Panc1 (cell line): ENCODE data around the gene CAPN2. TPM values are rescaled to one million over a fixed set of nuclear protein-coding genes. Genes with fewer than 3 reads are reported as not detected.
A peak's percentile ranks its signal among the peaks of the same experiment; 100 is the strongest.

ENCODE experiments used
- ATAC-seq: fragments of 200-7000 bp; cut with Tn5 transposase; 2 replicates; pipeline ENCODE4 v1.9.1; 2020; ENCODE audit warnings: mild to moderate bottlenecking, moderate library complexity
- BruUV-seq: library from RNA; stranded (reverse); fragments of 400-500 nt; replicated peaks from 2 replicates; lab custom pipeline; 2021; lab: Mats Ljungman, UMichigan
- CTCF ChIA-PET: fragments of 300-600 bp; sonication (Branson Sonifier 250); formaldehyde crosslinking; loops from one replicate; lab custom pipeline; 2022; ENCODE audit warnings: antibody characterized with exemption; lab: Charles Lee
- POLR2A ChIA-PET: fragments of 300-600 bp; sonication (Branson Sonifier 250); formaldehyde crosslinking; loops from one replicate; lab custom pipeline; 2022; ENCODE audit warnings: antibody characterized with exemption; lab: Charles Lee
- DNase-seq: peaks from one replicate; pipeline ENCODE4 v3.0.0-alpha.2; 2010; ENCODE audit warnings: low read depth, low spot score
- H3K27ac ChIP-seq: 2 replicates; pipeline ENCODE4 v1.5.1; 2011; ENCODE audit warnings: mild to moderate bottlenecking, low read length, inconsistent platforms
- H3K27me3 ChIP-seq: fragments of 200-500 bp; sonication (Bioruptor generic); 2 replicates; pipeline ENCODE4 v1.6.0; 2014; ENCODE audit warnings: low read length, inconsistent platforms; ENCODE audit not compliant: control insufficient read depth, insufficient read depth
- H3K36me3 ChIP-seq: fragments of 200-500 bp; sonication (Bioruptor generic); 2 replicates; pipeline ENCODE4 v1.5.1; 2014; ENCODE audit warnings: inconsistent platforms, mild to moderate bottlenecking, low read length, moderate library complexity; ENCODE audit not compliant: control insufficient read depth, insufficient read depth
- H3K4me1 ChIP-seq: 2 replicates; pipeline ENCODE4 v1.5.1; 2011; ENCODE audit warnings: inconsistent platforms, mild to moderate bottlenecking, low read length, moderate library complexity; ENCODE audit not compliant: control insufficient read depth, insufficient read depth
- H3K4me3 ChIP-seq, 2 experiments: 2 replicates each; pipeline ENCODE4 v1.5.1; 2011 to 2012; ENCODE audit warnings: low read depth in 2 of 2, low read length in 2 of 2, mild to moderate bottlenecking in 2 of 2, inconsistent platforms in 1 of 2, moderate library complexity in 1 of 2
- H3K9me3 ChIP-seq: fragments of 200-500 bp; sonication (Bioruptor generic); 2 replicates; pipeline ENCODE4 v1.5.1; 2014; ENCODE audit warnings: low read depth, mild to moderate bottlenecking, inconsistent platforms, low read length, moderate library complexity; ENCODE audit not compliant: control insufficient read depth, insufficient read depth
- CTCF ChIP-seq: fragments of 450-650 bp; IDR thresholded peaks from 2 replicates; pipeline ENCODE4 v1.5.1; 2017; ENCODE audit warnings: mild to moderate bottlenecking
- REST ChIP-seq, 2 experiments: IDR thresholded peaks; 2 replicates each; pipeline ENCODE4 v1.6.1; 2011 to 2012; ENCODE audit warnings: low read depth in 2 of 2, control low read depth in 1 of 2, low read length in 1 of 2, mild to moderate bottlenecking in 1 of 2, moderate library complexity in 1 of 2; ENCODE audit not compliant: insufficient read depth in 1 of 2
- SIN3A ChIP-seq: IDR thresholded peaks from 2 replicates; pipeline ENCODE4 v1.6.1; 2012; ENCODE audit warnings: low read depth, mild to moderate bottlenecking, low read length, moderate library complexity, borderline replicate concordance; ENCODE audit not compliant: insufficient read depth
- TCF7L2 ChIP-seq: IDR thresholded peaks from 2 replicates; pipeline ENCODE4 v1.6.1; 2011; ENCODE audit warnings: mild to moderate bottlenecking, low read depth, low read length, inconsistent platforms
- in situ Hi-C: cut with HindIII; loops from 2 replicates; pipeline ENCODE4 v1.10.0; 2016; ENCODE audit warnings: low sequenced_read_pairs, low pct_unique_long_range_greater_than_20kb
- intact Hi-C: fragments of 100-400 bp; cut with micrococcal nuclease; formaldehyde crosslinking; loops from one replicate; pipeline ENCODE4 v1.10.0; 2022; ENCODE audit not compliant: unreplicated experiment
- total RNA-seq: library from RNA; stranded (reverse); gene quantifications from one replicate; pipeline ENCODE4 v1.2.1, GENCODE V29; 2021; ENCODE audit not compliant: unreplicated experiment

CAPN2 gene
- total RNA-seq, 1 experiment from 2014 or later, result 171 TPM

GRCh38 chr1:223731133-223731770 is 18.9 kb downstream of the CAPN2 start:
- ATAC-seq, result no peak
- no peak overlapping the region for H3K4me3 ChIP-seq
- CTCF ChIA-PET, result no interaction called here

GRCh38 chr1:223732993-223733798 is 20.9 kb downstream of the CAPN2 start:
- H3K4me3 ChIP-seq, result no peak overlapping the region
- H3K4me1 ChIP-seq, result peaks cover 42% of the 10 kb centered on the region
- ChIA-PET POLR2A (no interaction called here), CTCF (interaction anchor here (0.5 kb wide), 1 partner anchor 36 kb away, joined by 3 read pairs; no protein-coding TSS in a partner anchor)
- in situ Hi-C loops, result no loop called here
- H3K27me3 ChIP-seq, result no peaks in the 10 kb centered on the region
- H3K36me3 ChIP-seq, result peaks cover 2% of the 10 kb centered on the region; the same call in 1 of the 2 replicates
- peak overlapping the region; percentile 51; the same call in 1 of the 2 replicates for H3K27ac ChIP-seq
- ATAC-seq (no peak), DNase-seq (no peak)
- no peaks in the 10 kb centered on the region for H3K9me3 ChIP-seq
- TF ChIP-seq SIN3A, result no peak
- TF ChIP-seq REST (IDR thresholded peaks at IDR 0.05; ENCODE audit: insufficient read depth in 1 of 2, low read depth in 2 of 2, low read length in 1 of 2), result no peak
- BruUV-seq, result no TSS peak
- intact Hi-C loops, result no loop called here

More at GRCh38 chr1:223731133-223731770, 18.9 kb downstream of the CAPN2 start:
- H3K4me1 ChIP-seq, result peaks cover 39% of the 10 kb centered on the region
- no TSS peak for BruUV-seq
- intact Hi-C loops (no loop called here), in situ Hi-C loops (no loop called here)
- no peak for DNase-seq
- peak overlapping the region; percentile 31; the same call in 1 of the 2 replicates for H3K27ac ChIP-seq
- no peak for TF ChIP-seq TCF7L2
- no peak for TF ChIP-seq CTCF
- peaks cover 2% of the 10 kb centered on the region; the same call in 1 of the 2 replicates for H3K36me3 ChIP-seq
- H3K27me3 ChIP-seq, result no peaks in the 10 kb centered on the region
- POLR2A ChIA-PET, result no interaction called here
- H3K9me3 ChIP-seq, result no peaks in the 10 kb centered on the region
